Lung microvascular endothelial cell (primary cell): ENCODE results near the gene UGT1A9. TPM values are rescaled to one million over a fixed set of nuclear protein-coding genes. Genes with fewer than 3 reads are reported as not detected.
A peak's percentile ranks its signal among the peaks of the same experiment; 100 is the strongest.
"Not testable (repeated sequence)": the region's sequence is repeated elsewhere in the genome, so short reads cannot be mapped to it uniquely, and the experiment has no call there.

Experiments used
- DNase-seq, 2 donors: peaks; one replicate each; pipeline versions ENCODE4 v3.0.0 to v3.0.0-alpha.2; 2010; ENCODE audit warnings: low read depth in 2 of 2
- total RNA-seq: library from RNA; depleted of rRNA; stranded (reverse); fragments of >200 nt; gene quantifications from 2 replicates; pipeline ENCODE4 v1.2.1, GENCODE V29; 2014

UGT1A9 gene
- total RNA-seq, 1 donor from 2014 or later = not detected

GRCh38 chr2:233711312-233712008, 39.8 kb downstream of the UGT1A9 start:
- peak; percentile 74 to 85 for DNase-seq

- no peak for DNase-seq
Observed at GRCh38 chr2:233712611-233713261, 41.0 kb downstream of the UGT1A9 start, which contains the start of gene UGT1A5. Gene UGT1A5, plus strand, starts transcription at chr2:233712907. Its CDS starts 85 bp downstream, at chr2:233712992.

GRCh38 chr2:233713262-233713615, 41.5 kb downstream of the UGT1A9 start:
- no peak for DNase-seq

- no peak for DNase-seq
Observed at GRCh38 chr2:233714121-233714520, 42.4 kb downstream of the UGT1A9 start.

GRCh38 chr2:233718552-233718951, 46.9 kb downstream of the UGT1A9 start, which contains the start of gene UGT1A4:
Gene UGT1A4, plus strand, starts transcription at chr2:233718736. Its CDS starts 85 bp downstream, at chr2:233718821.
- DNase-seq = no peak

- no peak for DNase-seq
Observed at GRCh38 chr2:233728723-233729301, 57.1 kb downstream of the UGT1A9 start, which contains the start of gene UGT1A3. Gene UGT1A3, plus strand, starts transcription at chr2:233729042. Its CDS starts 85 bp downstream, at chr2:233729127.

- not testable (repeated sequence) for DNase-seq
Observed at GRCh38 chr2:233736868-233737653, 65.4 kb downstream of the UGT1A9 start.

- no peak for DNase-seq
Observed at GRCh38 chr2:233740870-233741269, 69.2 kb downstream of the UGT1A9 start.

- DNase-seq = no peak
Observed at GRCh38 chr2:233743464-233744259, 72.0 kb downstream of the UGT1A9 start.

- no peak for DNase-seq
Observed at GRCh38 chr2:233745073-233745755, 73.5 kb downstream of the UGT1A9 start.

GRCh38 chr2:233745838-233746237, 74.1 kb downstream of the UGT1A9 start:
- DNase-seq = not testable (repeated sequence)

- no peak for DNase-seq
Observed at GRCh38 chr2:233746475-233747282, 75.0 kb downstream of the UGT1A9 start.

- DNase-seq = no peak
Observed at GRCh38 chr2:233747283-233747544, 75.5 kb downstream of the UGT1A9 start.

GRCh38 chr2:233750689-233751088, 79.0 kb downstream of the UGT1A9 start:
- not testable (repeated sequence) for DNase-seq

- not testable (repeated sequence) for DNase-seq
Observed at GRCh38 chr2:233751212-233752009, 79.7 kb downstream of the UGT1A9 start.

- DNase-seq = no peak
Observed at GRCh38 chr2:233754872-233755611, 83.3 kb downstream of the UGT1A9 start.

GRCh38 chr2:233756429-233757081, 84.9 kb downstream of the UGT1A9 start:
- DNase-seq = no peak

GRCh38 chr2:233758141-233758540, 86.4 kb downstream of the UGT1A9 start:
- DNase-seq = no peak
